OCI-LY7 (cell line): ENCODE measurements around the gene PRKACG. TPM values are rescaled to one million over a fixed set of nuclear protein-coding genes. Genes with fewer than 3 reads are reported as not detected.

Source experiments
- BruUV-seq: library from RNA; stranded (reverse); fragments of 400-500 nt; replicated peaks from 2 replicates; lab custom pipeline; 2021; lab: Mats Ljungman, UMichigan
- CTCF ChIA-PET: fragments of 300-600 bp; sonication (Branson Sonifier 250); formaldehyde crosslinking; loops from one replicate; lab custom pipeline; 2022; ENCODE audit warnings: antibody characterized with exemption; ENCODE audit not compliant: unreplicated experiment; lab: Charles Lee
- POLR2A ChIA-PET: fragments of 300-600 bp; sonication (Branson Sonifier 250); formaldehyde crosslinking; loops from one replicate; lab custom pipeline; 2022; ENCODE audit warnings: antibody characterized with exemption; lab: Charles Lee
- DNase-seq: peaks from one replicate; pipeline ENCODE4 v3.0.0-alpha.2; 2015; ENCODE audit warnings: low spot score
- H2AFZ ChIP-seq: fragments of 200-600 bp; sonication (generic), shearing (Covaris generic); 2 replicates; pipeline ENCODE4 v1.6.1; 2014; ENCODE audit warnings: mild to moderate bottlenecking, antibody characterized with exemption, low read length, moderate library complexity
- H3K27ac ChIP-seq: fragments of 200-600 bp; sonication (generic); 2 replicates; pipeline ENCODE4 v1.5.1; 2014; ENCODE audit warnings: mixed run types, low read depth, mild to moderate bottlenecking, moderate library complexity, low read length, inconsistent platforms; ENCODE audit not compliant: poor library complexity, severe bottlenecking
- H3K36me3 ChIP-seq: fragments of 200-600 bp; sonication (generic); 2 replicates; pipeline ENCODE4 v1.6.1; 2014; ENCODE audit warnings: mild to moderate bottlenecking, antibody characterized with exemption, low read length, moderate library complexity, mixed read lengths; ENCODE audit not compliant: insufficient read depth
- H3K4me1 ChIP-seq: fragments of 200-600 bp; sonication (generic); 2 replicates; pipeline ENCODE4 v1.5.1; 2014; ENCODE audit warnings: mild to moderate bottlenecking, low read length; ENCODE audit not compliant: insufficient read depth, poor library complexity, severe bottlenecking
- H3K4me2 ChIP-seq: fragments of 200-600 bp; sonication (generic); 2 replicates; pipeline ENCODE4 v1.6.1; 2014; ENCODE audit warnings: mild to moderate bottlenecking, low read length
- H3K4me3 ChIP-seq: fragments of 200-600 bp; sonication (generic); 2 replicates; pipeline ENCODE4 v1.5.1; 2014; ENCODE audit warnings: mild to moderate bottlenecking, low read depth, low read length; ENCODE audit not compliant: poor library complexity, severe bottlenecking
- H3K79me2 ChIP-seq: fragments of 200-600 bp; sonication (generic); 2 replicates; pipeline ENCODE4 v1.6.1; 2016; ENCODE audit warnings: low read depth, mild to moderate bottlenecking, low read length, moderate library complexity, mixed read lengths; ENCODE audit not compliant: insufficient read depth
- H3K9me2 ChIP-seq: fragments of 200-600 bp; sonication (generic); 2 replicates; pipeline ENCODE4 v1.6.1; 2016; ENCODE audit warnings: mild to moderate bottlenecking, low read length, mixed read lengths; ENCODE audit not compliant: insufficient read depth
- H3K9me3 ChIP-seq: fragments of 200-600 bp; sonication (generic); 2 replicates; pipeline ENCODE4 v1.6.1; 2014; ENCODE audit warnings: mild to moderate bottlenecking, mixed run types, low read length, mixed read lengths
- H4K20me1 ChIP-seq: fragments of 200-600 bp; sonication (generic); 2 replicates; pipeline ENCODE4 v1.6.1; 2014; ENCODE audit warnings: mild to moderate bottlenecking, antibody characterized with exemption, low read length, moderate library complexity, mixed read lengths; ENCODE audit not compliant: insufficient read depth
- EZH2phosphoT487 ChIP-seq: fragments of 200-600 bp; sonication (generic); IDR thresholded peaks from 2 replicates; pipeline ENCODE4 v1.6.1; 2018; ENCODE audit warnings: low read depth, borderline replicate concordance, mild to moderate bottlenecking, mixed run types, antibody characterized with exemption, low read length, moderate library complexity, mixed read lengths
- intact Hi-C: fragments of 100-400 bp; cut with micrococcal nuclease; formaldehyde crosslinking; loops from one replicate; pipeline ENCODE4 v1.10.0; 2022; ENCODE audit not compliant: unreplicated experiment
- total RNA-seq, 2 experiments: library from RNA; depleted of rRNA in 1 of 2; stranded (reverse); fragments of >200 nt in 1 of 2; shearing (Covaris generic) in 1 of 2; gene quantifications; 2 replicates each; pipeline ENCODE4 v1.2.3, GENCODE V29; 2014 to 2022
- TF ChIP-seq, protein P1 (sequence below): fragments of 200-600 bp; sonication (generic); conservative IDR thresholded peaks from 2 replicates; pipeline ENCODE4 v1.5.1; 2014; ENCODE audit warnings: mild to moderate bottlenecking, antibody characterized with exemption, low read length, moderate library complexity, mixed read lengths

The PRKACG gene
- total RNA-seq, 2 experiments from 2014 or later = not detected

DNA sequence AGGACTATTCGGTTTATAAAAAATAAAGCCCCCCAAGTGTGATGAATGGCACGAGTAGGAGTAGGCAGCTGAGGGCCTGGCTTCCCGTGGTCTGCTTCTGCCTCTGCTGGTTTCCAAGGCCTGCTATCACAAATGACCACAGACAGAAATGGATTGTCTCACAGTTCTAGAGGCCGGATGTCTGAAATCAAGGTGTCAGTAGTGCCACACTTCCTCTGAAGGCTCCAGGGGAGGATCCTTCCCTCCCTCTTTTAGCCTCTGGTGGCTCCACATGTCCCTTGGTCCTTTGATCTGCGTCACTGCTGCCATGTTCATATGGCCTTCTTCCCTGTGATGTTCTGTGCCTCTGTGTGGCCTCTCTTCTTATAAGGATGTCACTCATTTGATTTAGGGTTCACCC, 15.1 kb downstream of the PRKACG start:
- peak overlapping the region; percentile 59; the same call in 1 of the 2 replicates for H2AFZ ChIP-seq
- TF ChIP-seq, protein P1, sequence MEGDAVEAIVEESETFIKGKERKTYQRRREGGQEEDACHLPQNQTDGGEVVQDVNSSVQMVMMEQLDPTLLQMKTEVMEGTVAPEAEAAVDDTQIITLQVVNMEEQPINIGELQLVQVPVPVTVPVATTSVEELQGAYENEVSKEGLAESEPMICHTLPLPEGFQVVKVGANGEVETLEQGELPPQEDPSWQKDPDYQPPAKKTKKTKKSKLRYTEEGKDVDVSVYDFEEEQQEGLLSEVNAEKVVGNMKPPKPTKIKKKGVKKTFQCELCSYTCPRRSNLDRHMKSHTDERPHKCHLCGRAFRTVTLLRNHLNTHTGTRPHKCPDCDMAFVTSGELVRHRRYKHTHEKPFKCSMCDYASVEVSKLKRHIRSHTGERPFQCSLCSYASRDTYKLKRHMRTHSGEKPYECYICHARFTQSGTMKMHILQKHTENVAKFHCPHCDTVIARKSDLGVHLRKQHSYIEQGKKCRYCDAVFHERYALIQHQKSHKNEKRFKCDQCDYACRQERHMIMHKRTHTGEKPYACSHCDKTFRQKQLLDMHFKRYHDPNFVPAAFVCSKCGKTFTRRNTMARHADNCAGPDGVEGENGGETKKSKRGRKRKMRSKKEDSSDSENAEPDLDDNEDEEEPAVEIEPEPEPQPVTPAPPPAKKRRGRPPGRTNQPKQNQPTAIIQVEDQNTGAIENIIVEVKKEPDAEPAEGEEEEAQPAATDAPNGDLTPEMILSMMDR = no peak
- TF ChIP-seq EZH2phosphoT487 = no peak

DNA sequence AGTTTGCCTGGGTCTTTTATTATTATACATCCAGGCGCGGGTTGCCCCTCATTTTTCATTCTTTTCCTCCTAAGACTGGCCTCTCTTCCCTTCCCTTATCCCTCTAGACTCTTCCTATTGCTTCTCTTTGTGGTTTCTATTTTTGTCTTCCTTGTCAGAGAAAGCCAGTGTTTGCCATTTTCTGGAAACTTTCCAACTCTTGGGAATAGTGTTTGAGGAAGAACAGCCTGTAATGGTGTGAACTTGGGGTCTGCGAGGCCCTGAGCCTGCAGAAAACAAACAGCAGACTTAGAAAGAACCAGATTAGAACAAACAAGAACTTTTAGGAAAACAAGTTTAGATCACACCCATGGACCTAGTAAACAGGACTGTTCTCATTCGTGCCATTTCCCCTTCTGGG, 15.5 kb downstream of the PRKACG start:
- TF ChIP-seq, protein P1 = no peak
- TF ChIP-seq EZH2phosphoT487 = no peak
- intact Hi-C loops = loop anchor here (2.0 to 5.0 kb wide), 4 partner anchors 50 to 314 kb away; partner anchors contain the start of gene PIP5K1B
- peak overlapping the region; percentile 7; the same call in 1 of the 2 replicates for H2AFZ ChIP-seq

More for the DNA sequence above, 15.1 kb downstream of the PRKACG start:
- no peaks in the 10 kb centered on the region for H3K36me3 ChIP-seq
- H3K4me2 ChIP-seq = peak overlapping the region; percentile 5; the same call in 1 of the 2 replicates
- H3K4me3 ChIP-seq = no peak overlapping the region
- ChIA-PET POLR2A (interaction anchor here (0.6 kb wide), 1 partner anchor 194 kb away, joined by 3 read pairs; no protein-coding TSS in a partner anchor), CTCF (interaction anchor here (0.6 to 1.1 kb wide), 2 partner anchors 415 to 416 kb away, joined by 3 to 6 read pairs; no protein-coding TSS in a partner anchor)
- no peaks in the 10 kb centered on the region for H3K9me2 ChIP-seq
- H3K9me3 ChIP-seq = no peaks in the 10 kb centered on the region
- H3K27ac ChIP-seq = no peak overlapping the region
- no peaks in the 10 kb centered on the region for H4K20me1 ChIP-seq
- H3K79me2 ChIP-seq = no peaks in the 10 kb centered on the region
- intact Hi-C loops = loop anchor here (1.0 to 5.0 kb wide), 5 partner anchors 50 to 415 kb away; partner anchors contain the start of gene PIP5K1B
- BruUV-seq = no TSS peak
- H3K4me1 ChIP-seq = peaks cover 13% of the 10 kb centered on the region
- peak; percentile 23 for DNase-seq

DNA sequence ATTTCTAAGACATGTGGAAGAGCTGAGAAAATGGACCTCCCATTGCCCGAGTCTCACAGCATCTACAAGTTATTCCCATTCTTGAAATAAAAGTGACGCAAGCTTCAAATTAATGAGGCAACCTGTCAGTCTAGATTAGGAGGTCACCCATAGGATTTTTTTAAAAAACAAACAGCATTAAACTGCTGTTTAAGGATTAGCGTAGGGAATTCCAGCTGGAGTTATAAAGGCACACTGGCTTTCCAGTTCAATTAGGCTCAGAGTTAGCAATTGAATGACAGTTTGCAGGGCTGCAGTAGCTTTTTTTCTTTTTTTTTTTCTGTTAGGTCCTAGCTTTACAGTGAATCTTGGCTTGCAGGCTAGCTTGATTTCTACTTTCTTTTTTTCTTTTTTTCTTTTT, 16.2 kb downstream of the PRKACG start:
- no peak overlapping the region for H3K4me2 ChIP-seq
- BruUV-seq = no TSS peak
- H3K4me1 ChIP-seq = peaks cover 13% of the 10 kb centered on the region
- H3K36me3 ChIP-seq = no peaks in the 10 kb centered on the region
- no peak for DNase-seq
- H4K20me1 ChIP-seq = no peaks in the 10 kb centered on the region
- H3K27ac ChIP-seq = no peak overlapping the region
- H3K9me3 ChIP-seq = no peaks in the 10 kb centered on the region
- H3K4me3 ChIP-seq = no peak overlapping the region
- no peak overlapping the region for H2AFZ ChIP-seq
- ChIA-PET CTCF (no interaction called here), POLR2A (interaction anchor here (0.6 to 1.1 kb wide), 5 partner anchors 11 to 293 kb away, joined by 3 read pairs; no protein-coding TSS in a partner anchor)
- H3K9me2 ChIP-seq = no peaks in the 10 kb centered on the region
- TF ChIP-seq, protein P1 = no peak
- no peak for TF ChIP-seq EZH2phosphoT487
- intact Hi-C loops = loop anchor here (2.0 to 5.0 kb wide), 4 partner anchors 49 to 313 kb away; partner anchors contain the start of gene PIP5K1B
- H3K79me2 ChIP-seq = no peaks in the 10 kb centered on the region

More for the DNA sequence above, 15.5 kb downstream of the PRKACG start:
- ChIA-PET POLR2A (interaction anchor here (0.6 kb wide), 1 partner anchor 195 kb away, joined by 3 read pairs; no protein-coding TSS in a partner anchor), CTCF (no interaction called here)
- Histone ChIP-seq H3K27ac (no peak overlapping the region), H3K36me3 (no peaks in the 10 kb centered on the region), H3K4me2 (no peak overlapping the region), H3K79me2 (no peaks in the 10 kb centered on the region), H3K9me3 (no peaks in the 10 kb centered on the region), H3K9me2 (no peaks in the 10 kb centered on the region), H3K4me3 (no peak overlapping the region), H3K4me1 (peaks cover 13% of the 10 kb centered on the region), H4K20me1 (no peaks in the 10 kb centered on the region)
- no peak for DNase-seq
- BruUV-seq = no TSS peak
